ENCODE results near the gene GADD45GIP1.

GADD45GIP1 gene

GRCh38 chr19:12940897-12941296, 16.1 kb downstream of the GADD45GIP1 start:
- H3K27ac Mint-ChIP-seq: peak overlapping the region; percentile 88
- peaks cover 57% of the 10 kb centered on the region for H3K4me1 Mint-ChIP-seq
- H3K36me3 Mint-ChIP-seq: peaks cover 29% of the 10 kb centered on the region
- peak overlapping the region; percentile 98 for H3K4me3 Mint-ChIP-seq
- no peaks in the 10 kb centered on the region for H3K27me3 Mint-ChIP-seq
- no peaks in the 10 kb centered on the region for H3K9me3 Mint-ChIP-seq

GRCh38 chr19:12939975-12940423, 17.0 kb downstream of the GADD45GIP1 start:
- no peaks in the 10 kb centered on the region for H3K27me3 Mint-ChIP-seq
- peak overlapping the region; percentile 92 for H3K27ac Mint-ChIP-seq
- peaks cover 55% of the 10 kb centered on the region for H3K4me1 Mint-ChIP-seq
- peaks cover 26% of the 10 kb centered on the region for H3K36me3 Mint-ChIP-seq
- peak overlapping the region; percentile 98 for H3K4me3 Mint-ChIP-seq
- no peaks in the 10 kb centered on the region for H3K9me3 Mint-ChIP-seq

GRCh38 chr19:12938779-12939601, 18.0 kb downstream of the GADD45GIP1 start:
- Mint-ChIP-seq H3K4me1 (peaks cover 48% of the 10 kb centered on the region), H3K27ac (peak overlapping the region; percentile 92), H3K36me3 (peaks cover 24% of the 10 kb centered on the region), H3K4me3 (peak overlapping the region; percentile 98), H3K9me3 (no peaks in the 10 kb centered on the region), H3K27me3 (no peaks in the 10 kb centered on the region)

GRCh38 chr19:12937927-12938778, 18.9 kb downstream of the GADD45GIP1 start, which contains the start of gene CALR:
CALR (plus strand) TSS chr19:12938609; CDS start chr19:12938680, 71 bp downstream.
- H3K27ac Mint-ChIP-seq: peak within 1 kb of the TSS; percentile 92
- no peaks in the 10 kb centered on the region for H3K27me3 Mint-ChIP-seq
- no peaks in the 10 kb centered on the region for H3K9me3 Mint-ChIP-seq
- peaks cover 18% of the 10 kb centered on the region for H3K36me3 Mint-ChIP-seq
- peaks cover 46% of the 10 kb centered on the region for H3K4me1 Mint-ChIP-seq
- peak within 1 kb of the TSS; percentile 98 for H3K4me3 Mint-ChIP-seq

GRCh38 chr19:12937093-12937926, 19.7 kb downstream of the GADD45GIP1 start:
- no peaks in the 10 kb centered on the region for H3K9me3 Mint-ChIP-seq
- no peaks in the 10 kb centered on the region for H3K27me3 Mint-ChIP-seq
- H3K27ac Mint-ChIP-seq: peak overlapping the region; percentile 92
- H3K36me3 Mint-ChIP-seq: peaks cover 22% of the 10 kb centered on the region
- H3K4me1 Mint-ChIP-seq: peaks cover 51% of the 10 kb centered on the region
- peak overlapping the region; percentile 98 for H3K4me3 Mint-ChIP-seq

GRCh38 chr19:12936582-12936981, 20.4 kb downstream of the GADD45GIP1 start:
- no peaks in the 10 kb centered on the region for H3K9me3 Mint-ChIP-seq
- H3K4me1 Mint-ChIP-seq: peaks cover 54% of the 10 kb centered on the region
- H3K27ac Mint-ChIP-seq: peak overlapping the region; percentile 62
- peaks cover 21% of the 10 kb centered on the region for H3K36me3 Mint-ChIP-seq
- peak overlapping the region; percentile 15 for H3K4me3 Mint-ChIP-seq
- no peaks in the 10 kb centered on the region for H3K27me3 Mint-ChIP-seq

- Mint-ChIP-seq H3K27me3 (no peaks in the 10 kb centered on the region), H3K36me3 (peaks cover 18% of the 10 kb centered on the region), H3K27ac (no peak overlapping the region), H3K9me3 (no peaks in the 10 kb centered on the region), H3K4me1 (peaks cover 47% of the 10 kb centered on the region), H3K4me3 (no peak overlapping the region)
These were observed 22.0 kb downstream of the GADD45GIP1 start for GRCh38 chr19:12935071-12935470.

- Mint-ChIP-seq H3K9me3 (no peaks in the 10 kb centered on the region), H3K36me3 (peaks cover 7% of the 10 kb centered on the region), H3K27me3 (no peaks in the 10 kb centered on the region), H3K4me3 (peak within 1 kb of the TSS; percentile 99), H3K4me1 (peaks cover 38% of the 10 kb centered on the region), H3K27ac (peak within 1 kb of the TSS; percentile 95)
These were observed 23.5 kb downstream of the GADD45GIP1 start, which contains the start of gene FARSA for GRCh38 chr19:12933287-12934072. FARSA (minus strand) TSS chr19:12933711; CDS start chr19:12933696, 15 bp downstream.

- H3K36me3 Mint-ChIP-seq: peaks cover 9% of the 10 kb centered on the region
- peaks cover 35% of the 10 kb centered on the region for H3K4me1 Mint-ChIP-seq
- no peaks in the 10 kb centered on the region for H3K27me3 Mint-ChIP-seq
- H3K9me3 Mint-ChIP-seq: no peaks in the 10 kb centered on the region
- peak overlapping the region; percentile 99 for H3K4me3 Mint-ChIP-seq
- peak overlapping the region; percentile 95 for H3K27ac Mint-ChIP-seq
These were observed 24.4 kb downstream of the GADD45GIP1 start for GRCh38 chr19:12932392-12933286.

GRCh38 chr19:12930002-12930645, 26.9 kb downstream of the GADD45GIP1 start:
- Mint-ChIP-seq H3K27me3 (no peaks in the 10 kb centered on the region), H3K9me3 (no peaks in the 10 kb centered on the region), H3K4me3 (peak overlapping the region; percentile 47), H3K4me1 (peaks cover 23% of the 10 kb centered on the region), H3K27ac (no peak overlapping the region), H3K36me3 (peaks cover 16% of the 10 kb centered on the region)

GRCh38 chr19:12924621-12925310, 32.3 kb downstream of the GADD45GIP1 start:
- H3K27me3 Mint-ChIP-seq: no peaks in the 10 kb centered on the region
- H3K9me3 Mint-ChIP-seq: no peaks in the 10 kb centered on the region
- no peak overlapping the region for H3K4me3 Mint-ChIP-seq
- H3K4me1 Mint-ChIP-seq: peaks cover 4% of the 10 kb centered on the region
- H3K36me3 Mint-ChIP-seq: peaks cover 14% of the 10 kb centered on the region
- H3K27ac Mint-ChIP-seq: no peak overlapping the region

- Mint-ChIP-seq H3K27me3 (no peaks in the 10 kb centered on the region), H3K36me3 (peaks cover 11% of the 10 kb centered on the region), H3K4me3 (no peak overlapping the region), H3K9me3 (no peaks in the 10 kb centered on the region), H3K4me1 (peaks cover 18% of the 10 kb centered on the region), H3K27ac (no peak overlapping the region)
These were observed 34.1 kb downstream of the GADD45GIP1 start for GRCh38 chr19:12922959-12923358.

GRCh38 chr19:12921047-12921446, 36.0 kb downstream of the GADD45GIP1 start:
- Mint-ChIP-seq H3K36me3 (peaks cover 6% of the 10 kb centered on the region), H3K4me1 (peaks cover 25% of the 10 kb centered on the region), H3K4me3 (no peak overlapping the region), H3K27ac (peak overlapping the region; percentile 30), H3K27me3 (no peaks in the 10 kb centered on the region), H3K9me3 (no peaks in the 10 kb centered on the region)

Data from activated naive CD4-positive, alpha-beta T cell treated with anti-CD3 and anti-CD28 coated beads, Interleukin-2, amount 50 U/mL, for 24 hours (primary cell).